Testis (tissue), 2 donors: ENCODE measurements around the gene MIR17HG.

Experiments
- POLR2A ChIP-seq: fragments of 450-650 bp; IDR thresholded peaks from one replicate; pipeline ENCODE4 v1.6.1; 2017; ENCODE audit warnings: antibody characterized with exemption, mild to moderate bottlenecking, moderate library complexity
- TF ChIP-seq, protein P1 (sequence below), 3 experiments: fragments of 450-650 bp in 2 of 3; fragments of 200-600 bp in 1 of 3; sonication (generic) in 1 of 3; IDR thresholded peaks; one replicate each; pipeline ENCODE4 v1.5.1; 2016 to 2019; ENCODE audit warnings: antibody characterized with exemption in 3 of 3, mild to moderate bottlenecking in 2 of 3, moderate library complexity in 1 of 3

DNA sequence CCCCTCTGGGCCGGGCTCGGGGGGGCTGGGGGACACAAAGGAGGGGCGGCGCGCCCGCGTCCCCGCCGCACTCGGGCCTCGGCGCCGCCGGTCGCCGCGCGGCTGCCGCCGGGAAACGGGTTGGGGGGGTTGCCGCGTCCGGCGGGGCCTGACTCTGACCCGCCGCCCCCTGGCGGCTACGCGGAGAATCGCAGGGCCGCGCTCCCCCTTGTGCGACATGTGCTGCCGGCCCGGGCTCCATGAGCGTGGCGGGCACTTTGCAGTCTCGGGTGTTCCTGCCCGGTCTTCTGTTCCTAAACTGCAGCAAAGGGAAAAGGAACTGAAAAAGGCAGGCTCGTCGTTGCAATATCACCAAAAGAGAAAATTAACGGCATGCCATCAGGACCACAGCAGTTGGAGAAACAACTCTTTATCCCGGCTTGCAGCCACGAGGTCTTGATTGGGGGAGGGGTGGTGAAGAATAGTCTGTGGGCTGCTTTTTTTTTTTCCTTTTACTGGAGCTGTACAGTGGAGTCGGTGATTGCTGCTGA lies 1.5 kb downstream of the MIR17HG start:
- TF ChIP-seq POLR2A, result no peak
- TF ChIP-seq, protein P1, sequence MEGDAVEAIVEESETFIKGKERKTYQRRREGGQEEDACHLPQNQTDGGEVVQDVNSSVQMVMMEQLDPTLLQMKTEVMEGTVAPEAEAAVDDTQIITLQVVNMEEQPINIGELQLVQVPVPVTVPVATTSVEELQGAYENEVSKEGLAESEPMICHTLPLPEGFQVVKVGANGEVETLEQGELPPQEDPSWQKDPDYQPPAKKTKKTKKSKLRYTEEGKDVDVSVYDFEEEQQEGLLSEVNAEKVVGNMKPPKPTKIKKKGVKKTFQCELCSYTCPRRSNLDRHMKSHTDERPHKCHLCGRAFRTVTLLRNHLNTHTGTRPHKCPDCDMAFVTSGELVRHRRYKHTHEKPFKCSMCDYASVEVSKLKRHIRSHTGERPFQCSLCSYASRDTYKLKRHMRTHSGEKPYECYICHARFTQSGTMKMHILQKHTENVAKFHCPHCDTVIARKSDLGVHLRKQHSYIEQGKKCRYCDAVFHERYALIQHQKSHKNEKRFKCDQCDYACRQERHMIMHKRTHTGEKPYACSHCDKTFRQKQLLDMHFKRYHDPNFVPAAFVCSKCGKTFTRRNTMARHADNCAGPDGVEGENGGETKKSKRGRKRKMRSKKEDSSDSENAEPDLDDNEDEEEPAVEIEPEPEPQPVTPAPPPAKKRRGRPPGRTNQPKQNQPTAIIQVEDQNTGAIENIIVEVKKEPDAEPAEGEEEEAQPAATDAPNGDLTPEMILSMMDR (IDR thresholded peaks at IDR 0.05), result peak; percentile 96 to 98 (median 98)
